ENCODE data around the gene CARMIL1. TPM values are rescaled to one million over a fixed set of nuclear protein-coding genes. Genes with fewer than 3 reads are reported as not detected.

CARMIL1 gene
- total RNA-seq, 1 donor, result 38.7 TPM

DNA sequence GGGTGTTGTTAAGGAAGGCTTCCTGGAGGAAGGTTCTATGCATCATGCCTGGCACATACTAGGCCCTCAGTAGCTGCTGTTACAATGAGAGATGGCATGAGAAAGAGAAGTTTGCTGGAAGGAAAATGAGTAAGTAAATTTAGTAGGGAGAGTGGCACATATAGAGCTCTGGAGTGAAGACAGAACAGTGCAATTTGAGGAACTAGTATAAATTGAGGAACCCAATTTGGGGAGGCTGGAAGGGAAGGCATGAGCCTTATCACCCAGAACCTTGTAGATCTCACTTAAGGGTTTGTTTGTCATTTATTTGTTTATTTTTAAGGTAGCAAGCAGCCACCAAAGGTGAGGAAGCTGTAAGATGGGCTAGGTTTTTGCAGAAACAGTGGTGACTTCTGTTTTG, 285.8 kb downstream of the CARMIL1 start:
- TF ChIP-seq, protein P1, sequence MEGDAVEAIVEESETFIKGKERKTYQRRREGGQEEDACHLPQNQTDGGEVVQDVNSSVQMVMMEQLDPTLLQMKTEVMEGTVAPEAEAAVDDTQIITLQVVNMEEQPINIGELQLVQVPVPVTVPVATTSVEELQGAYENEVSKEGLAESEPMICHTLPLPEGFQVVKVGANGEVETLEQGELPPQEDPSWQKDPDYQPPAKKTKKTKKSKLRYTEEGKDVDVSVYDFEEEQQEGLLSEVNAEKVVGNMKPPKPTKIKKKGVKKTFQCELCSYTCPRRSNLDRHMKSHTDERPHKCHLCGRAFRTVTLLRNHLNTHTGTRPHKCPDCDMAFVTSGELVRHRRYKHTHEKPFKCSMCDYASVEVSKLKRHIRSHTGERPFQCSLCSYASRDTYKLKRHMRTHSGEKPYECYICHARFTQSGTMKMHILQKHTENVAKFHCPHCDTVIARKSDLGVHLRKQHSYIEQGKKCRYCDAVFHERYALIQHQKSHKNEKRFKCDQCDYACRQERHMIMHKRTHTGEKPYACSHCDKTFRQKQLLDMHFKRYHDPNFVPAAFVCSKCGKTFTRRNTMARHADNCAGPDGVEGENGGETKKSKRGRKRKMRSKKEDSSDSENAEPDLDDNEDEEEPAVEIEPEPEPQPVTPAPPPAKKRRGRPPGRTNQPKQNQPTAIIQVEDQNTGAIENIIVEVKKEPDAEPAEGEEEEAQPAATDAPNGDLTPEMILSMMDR (IDR thresholded peaks at IDR 0.05; ENCODE audit: insufficient read depth, low read length), result no peak
- no peak for DNase-seq (ENCODE audit: low read depth)

DNA sequence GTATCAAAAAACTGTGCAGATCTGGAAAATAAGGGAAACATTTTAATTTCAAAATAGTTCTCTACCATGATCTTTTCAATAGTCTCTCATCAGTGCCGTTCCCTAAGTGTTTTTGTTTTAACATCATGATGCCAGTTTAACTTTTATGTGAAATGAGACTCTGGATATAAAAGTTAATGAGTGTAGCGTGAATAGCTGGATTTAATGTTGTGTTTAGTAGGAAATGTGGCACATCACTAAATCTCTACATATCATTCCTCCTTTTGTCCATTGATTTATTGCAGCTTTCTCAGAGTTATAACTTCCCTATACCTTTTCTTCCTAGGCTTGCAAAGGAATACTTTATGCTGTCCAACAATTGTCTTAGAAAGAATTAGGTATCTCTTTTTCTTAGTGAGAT, 291.4 kb downstream of the CARMIL1 start:
- DNase-seq (ENCODE audit: low read depth), result no peak
- TF ChIP-seq, protein P1 (IDR thresholded peaks at IDR 0.05; ENCODE audit: insufficient read depth, low read length), result no peak
- no peak overlapping the region for H3K4me3 ChIP-seq (ENCODE audit: low read depth, low read length)

More for the DNA sequence above, 285.8 kb downstream of the CARMIL1 start:
- H3K4me3 ChIP-seq (ENCODE audit: low read depth, low read length), result no peak overlapping the region

DNA sequence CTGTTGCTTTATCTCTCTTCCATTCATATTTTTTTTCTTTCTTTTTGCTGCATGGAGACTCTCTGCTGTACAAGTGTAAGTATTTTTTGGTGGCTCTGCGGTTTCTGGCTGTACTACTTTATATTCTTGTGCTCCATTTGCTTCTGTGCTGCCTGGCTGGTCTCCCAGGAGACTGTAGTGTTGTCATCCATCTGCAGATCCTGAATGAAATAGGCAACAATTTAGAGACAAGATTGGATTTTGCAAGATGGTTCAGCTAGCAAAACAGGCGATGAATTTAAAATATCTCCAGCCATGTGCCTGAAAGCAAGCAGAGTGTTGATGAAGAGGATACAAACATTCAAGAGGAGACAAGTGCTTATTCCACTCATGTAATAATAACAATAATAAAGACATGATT, 297.7 kb downstream of the CARMIL1 start:
- H3K4me3 ChIP-seq (ENCODE audit: low read depth, low read length), result no peak overlapping the region
- TF ChIP-seq, protein P1 (IDR thresholded peaks at IDR 0.05; ENCODE audit: insufficient read depth, low read length), result no peak
- DNase-seq (ENCODE audit: low read depth), result no peak

DNA sequence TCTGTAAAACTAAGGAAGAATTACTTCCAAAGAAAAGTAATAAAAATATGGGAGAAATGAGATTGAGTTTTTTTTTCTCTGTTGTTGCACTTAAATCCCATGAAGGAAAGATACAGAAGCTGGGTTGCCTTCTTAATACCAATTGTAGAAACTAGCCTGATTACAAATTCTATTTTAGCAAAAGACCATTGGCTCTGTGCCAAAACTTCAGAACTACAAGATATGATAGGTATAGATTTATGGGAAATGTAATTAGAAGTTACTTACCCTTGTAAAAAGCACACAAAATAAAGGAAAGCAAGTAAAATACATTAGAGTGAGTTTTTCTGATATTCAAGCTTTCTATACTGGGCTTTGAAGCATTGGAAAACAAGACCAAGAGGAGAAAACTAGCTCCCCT, 299.4 kb downstream of the CARMIL1 start:
- TF ChIP-seq, protein P1 (IDR thresholded peaks at IDR 0.05; ENCODE audit: insufficient read depth, low read length), result no peak

DNA sequence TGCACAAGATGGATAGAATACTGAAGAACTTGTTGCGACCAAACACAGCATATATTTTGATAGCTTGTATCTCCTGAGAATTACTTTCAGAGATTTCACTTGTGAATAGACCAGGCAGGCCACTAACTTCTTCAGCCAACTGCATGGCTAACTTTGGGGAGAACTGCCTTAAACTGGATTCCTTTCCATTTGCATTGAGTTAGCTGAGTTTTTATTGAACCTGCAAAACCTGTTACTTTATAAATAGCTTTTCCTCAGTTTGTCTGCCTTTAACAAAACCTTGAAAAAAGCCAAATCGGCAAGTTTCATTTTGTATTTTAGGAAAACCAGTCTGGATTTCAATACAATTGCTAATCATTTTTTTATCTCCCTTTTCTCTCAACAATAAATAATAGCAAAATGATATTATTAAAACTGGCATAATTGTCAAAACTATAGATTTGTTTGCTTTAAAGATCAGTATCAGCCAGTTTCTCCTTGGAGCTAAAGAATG, 300.3 kb downstream of the CARMIL1 start:
- no peak for DNase-seq (ENCODE audit: low read depth)
- no peak overlapping the region for H3K4me3 ChIP-seq (ENCODE audit: low read depth, low read length)
- TF ChIP-seq, protein P1 (IDR thresholded peaks at IDR 0.05; ENCODE audit: insufficient read depth, low read length), result no peak

More for the DNA sequence above, 299.4 kb downstream of the CARMIL1 start:
- no peak overlapping the region for H3K4me3 ChIP-seq (ENCODE audit: low read depth, low read length)
- no peak for DNase-seq (ENCODE audit: low read depth)

DNA sequence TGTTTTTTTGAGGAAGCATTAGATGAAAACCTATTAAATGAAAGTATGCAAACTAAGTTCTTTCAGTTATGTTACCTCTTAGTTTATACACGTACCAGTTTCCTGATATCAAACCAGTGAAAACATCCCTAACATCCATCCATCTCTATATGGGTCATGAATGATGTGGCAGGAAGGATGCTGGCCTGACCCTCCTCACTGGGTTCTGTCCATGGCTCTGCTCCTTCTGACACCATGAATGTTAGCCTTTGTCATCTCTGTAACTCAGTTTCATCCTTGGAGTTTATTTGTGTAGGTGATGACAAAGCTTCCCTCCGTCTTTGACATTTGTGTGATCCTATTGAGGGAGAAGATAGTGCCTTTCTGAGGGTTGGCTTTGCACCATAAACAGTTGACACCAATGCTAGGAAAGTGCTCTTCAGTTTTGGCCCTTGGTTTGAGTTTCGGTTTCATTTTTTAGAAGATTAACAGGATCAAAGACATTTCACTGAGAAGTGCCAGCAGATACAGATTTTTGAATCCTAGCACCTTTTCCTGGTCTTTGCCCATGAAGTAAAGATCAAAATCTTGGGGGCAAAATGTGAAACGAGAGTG, 300.8 kb downstream of the CARMIL1 start:
- DNase-seq (ENCODE audit: low read depth), result no peak
- TF ChIP-seq, protein P1 (IDR thresholded peaks at IDR 0.05; ENCODE audit: insufficient read depth, low read length), result no peak
- H3K4me3 ChIP-seq (ENCODE audit: low read depth, low read length), result no peak overlapping the region

DNA sequence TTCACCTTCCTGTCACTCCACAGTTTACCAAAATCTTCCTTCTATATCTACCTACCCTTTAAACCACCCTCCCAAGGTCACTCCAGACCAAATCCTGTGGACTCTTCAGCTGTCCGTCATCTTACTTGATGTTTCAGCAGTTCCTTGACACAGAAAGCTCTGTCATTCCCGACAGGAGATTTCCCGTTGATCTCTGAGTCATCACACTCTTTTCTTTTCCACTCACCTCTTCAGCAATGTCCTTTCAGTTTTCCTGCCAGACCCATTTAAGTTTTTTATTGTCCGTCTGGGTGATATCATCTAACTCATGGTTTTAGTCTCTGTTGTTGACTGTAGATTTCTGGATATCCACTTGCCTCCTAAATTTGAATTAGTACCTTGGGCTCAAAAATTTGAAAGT, 302.9 kb downstream of the CARMIL1 start:
- H3K4me3 ChIP-seq (ENCODE audit: low read depth, low read length), result no peak overlapping the region
- TF ChIP-seq, protein P1 (IDR thresholded peaks at IDR 0.05; ENCODE audit: insufficient read depth, low read length), result no peak
- no peak for DNase-seq (ENCODE audit: low read depth)
